ENCODE measurements around the gene MIXL1.

DNA sequence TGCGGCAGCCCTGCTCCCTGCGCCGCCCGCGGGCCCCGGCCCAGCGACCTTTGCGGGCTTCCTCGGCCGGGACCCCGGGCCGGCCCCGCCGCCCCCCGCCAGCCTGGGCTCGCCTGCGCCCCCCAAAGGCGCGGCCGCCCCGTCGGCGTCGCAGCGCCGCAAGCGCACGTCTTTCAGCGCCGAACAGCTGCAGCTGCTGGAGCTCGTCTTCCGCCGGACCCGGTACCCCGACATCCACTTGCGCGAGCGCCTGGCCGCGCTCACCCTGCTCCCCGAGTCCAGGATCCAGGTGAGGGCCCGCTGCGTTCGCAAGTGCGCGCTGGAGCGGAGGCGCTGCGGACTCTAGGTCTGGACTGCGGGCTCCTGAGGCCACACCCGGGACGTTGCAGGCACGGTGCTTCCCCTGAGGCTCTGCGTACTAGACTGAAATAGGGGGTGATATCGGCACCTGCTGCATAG, 351 bp downstream of the MIXL1 start:
- TF ChIP-seq CTCF (IDR thresholded peaks at IDR 0.05; ENCODE audit: low read length), result no peak
- TF ChIP-seq EZH2 (optimal IDR thresholded peaks at IDR 0.05; ENCODE audit: low read depth, low read length), result no peak
- TF ChIP-seq EZH2phosphoT487 (IDR thresholded peaks at IDR 0.05; ENCODE audit: low read length), result no peak

Measured in MM.1S (cell line).